Measurements from ENCODE around the gene CRTC1.

The CRTC1 gene

DNA sequence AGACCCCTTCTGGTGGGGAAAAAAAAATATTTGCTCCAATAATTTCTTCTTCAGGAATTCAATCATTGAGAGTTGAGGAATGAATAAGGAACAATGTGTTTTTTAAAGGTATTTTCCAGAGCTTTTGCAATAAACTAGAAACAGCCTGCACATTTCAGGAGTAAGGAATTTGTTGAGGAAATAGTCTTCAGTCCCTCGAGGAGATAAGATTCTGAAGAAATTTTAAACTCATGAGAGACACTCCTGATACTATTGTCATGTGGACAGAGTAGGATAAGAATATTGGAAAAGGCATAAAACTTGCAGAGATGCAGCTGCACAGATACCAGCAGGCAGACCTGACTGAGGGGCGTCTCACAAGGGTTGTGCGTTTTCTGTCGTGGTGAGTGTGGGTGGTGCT, 71.0 kb downstream of the CRTC1 start:
- no peak for DNase-seq (ENCODE audit: extremely low read depth, low read depth)
- H3K4me3 ChIP-seq (replicated peaks; ENCODE audit: low read depth, low read length), result no peak overlapping the region
- TF ChIP-seq, protein P1, sequence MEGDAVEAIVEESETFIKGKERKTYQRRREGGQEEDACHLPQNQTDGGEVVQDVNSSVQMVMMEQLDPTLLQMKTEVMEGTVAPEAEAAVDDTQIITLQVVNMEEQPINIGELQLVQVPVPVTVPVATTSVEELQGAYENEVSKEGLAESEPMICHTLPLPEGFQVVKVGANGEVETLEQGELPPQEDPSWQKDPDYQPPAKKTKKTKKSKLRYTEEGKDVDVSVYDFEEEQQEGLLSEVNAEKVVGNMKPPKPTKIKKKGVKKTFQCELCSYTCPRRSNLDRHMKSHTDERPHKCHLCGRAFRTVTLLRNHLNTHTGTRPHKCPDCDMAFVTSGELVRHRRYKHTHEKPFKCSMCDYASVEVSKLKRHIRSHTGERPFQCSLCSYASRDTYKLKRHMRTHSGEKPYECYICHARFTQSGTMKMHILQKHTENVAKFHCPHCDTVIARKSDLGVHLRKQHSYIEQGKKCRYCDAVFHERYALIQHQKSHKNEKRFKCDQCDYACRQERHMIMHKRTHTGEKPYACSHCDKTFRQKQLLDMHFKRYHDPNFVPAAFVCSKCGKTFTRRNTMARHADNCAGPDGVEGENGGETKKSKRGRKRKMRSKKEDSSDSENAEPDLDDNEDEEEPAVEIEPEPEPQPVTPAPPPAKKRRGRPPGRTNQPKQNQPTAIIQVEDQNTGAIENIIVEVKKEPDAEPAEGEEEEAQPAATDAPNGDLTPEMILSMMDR (IDR thresholded peaks at IDR 0.05; ENCODE audit: low read depth, low read length, missing control alignments), result no peak

DNA sequence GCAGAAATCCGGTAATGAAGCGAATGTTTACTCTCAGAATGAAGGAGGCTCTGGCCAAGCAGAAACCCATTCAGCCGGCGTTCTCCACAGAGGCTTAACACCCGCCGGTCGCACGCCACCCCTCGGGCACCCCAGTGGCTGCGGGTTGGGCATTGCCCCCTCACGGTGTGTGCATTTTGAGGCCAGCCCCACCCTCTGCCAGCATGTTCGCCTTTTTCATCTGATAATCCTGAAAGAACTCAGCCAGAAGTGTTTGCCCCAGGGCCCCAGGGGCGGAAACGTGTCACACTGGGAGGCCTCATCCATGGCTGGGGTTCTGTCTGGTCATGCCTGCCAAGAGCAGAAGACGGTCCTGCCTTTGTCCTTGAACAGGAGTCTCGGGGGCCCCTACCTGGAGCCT, 73.4 kb downstream of the CRTC1 start:
- TF ChIP-seq, protein P1 (IDR thresholded peaks at IDR 0.05; ENCODE audit: low read depth, low read length, missing control alignments), result no peak
- H3K4me3 ChIP-seq (replicated peaks; ENCODE audit: low read depth, low read length), result no peak overlapping the region

DNA sequence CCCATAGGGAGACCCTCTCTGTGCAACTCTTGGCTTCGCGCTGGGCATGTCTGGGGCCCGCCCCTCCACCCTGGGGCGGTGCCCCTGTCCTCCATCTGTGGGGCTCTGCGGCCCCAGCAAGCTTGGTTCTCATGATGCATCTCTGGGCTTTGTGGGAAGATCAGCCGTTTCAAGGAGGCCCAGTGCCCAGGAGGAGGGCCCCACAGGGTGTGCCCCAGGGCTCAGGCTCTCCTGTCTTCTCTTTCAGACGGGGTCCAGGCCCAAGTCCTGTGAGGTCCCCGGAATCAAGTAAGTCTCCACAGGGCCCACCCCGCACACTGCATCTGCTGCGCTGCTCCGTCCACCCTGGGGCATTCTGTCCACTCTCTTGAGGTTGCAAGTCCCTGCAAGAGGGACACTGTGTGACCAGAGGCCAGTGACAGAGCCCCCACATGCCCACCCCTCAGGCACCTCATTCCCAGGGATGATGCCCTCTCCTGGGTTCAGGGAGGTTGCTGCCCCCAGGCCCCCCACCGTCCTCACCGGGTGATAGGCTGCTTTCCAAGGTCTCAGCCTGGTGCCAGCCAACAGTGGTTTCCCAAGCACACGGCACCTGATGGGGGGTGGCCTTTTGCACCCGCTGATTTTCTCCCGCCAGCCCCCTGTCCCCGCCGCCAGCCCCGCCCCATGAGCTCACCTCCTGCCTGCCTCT, 76.0 kb downstream of the CRTC1 start:
- H3K4me3 ChIP-seq (replicated peaks; ENCODE audit: low read depth, low read length), result no peak overlapping the region
- DNase-seq (ENCODE audit: extremely low read depth, low read depth), result no peak
- TF ChIP-seq, protein P1 (IDR thresholded peaks at IDR 0.05; ENCODE audit: low read depth, low read length, missing control alignments), result no peak

More for the DNA sequence above, 73.4 kb downstream of the CRTC1 start:
- no peak for DNase-seq (ENCODE audit: extremely low read depth, low read depth)

DNA sequence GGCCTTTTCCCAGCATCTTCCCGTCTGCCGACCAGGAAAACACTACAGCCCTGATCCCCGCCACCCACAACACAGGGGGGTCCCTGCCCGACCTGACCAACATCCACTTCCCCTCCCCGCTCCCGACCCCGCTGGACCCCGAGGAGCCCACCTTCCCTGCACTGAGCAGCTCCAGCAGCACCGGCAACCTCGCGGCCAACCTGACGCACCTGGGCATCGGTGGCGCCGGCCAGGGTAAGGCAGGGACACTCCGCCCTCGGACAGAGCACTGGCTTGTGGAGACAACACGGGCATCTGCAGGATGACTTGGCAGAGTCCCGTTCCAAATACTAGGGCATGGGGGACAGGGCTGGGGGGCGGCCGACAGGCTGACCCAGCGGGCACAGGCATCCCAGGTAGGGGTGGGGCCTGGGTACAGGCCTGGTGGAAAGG, 76.5 kb downstream of the CRTC1 start:
- no peak overlapping the region for H3K4me3 ChIP-seq (replicated peaks; ENCODE audit: low read depth, low read length)
- no peak for DNase-seq (ENCODE audit: extremely low read depth, low read depth)
- TF ChIP-seq, protein P1 (IDR thresholded peaks at IDR 0.05; ENCODE audit: low read depth, low read length, missing control alignments), result no peak

DNA sequence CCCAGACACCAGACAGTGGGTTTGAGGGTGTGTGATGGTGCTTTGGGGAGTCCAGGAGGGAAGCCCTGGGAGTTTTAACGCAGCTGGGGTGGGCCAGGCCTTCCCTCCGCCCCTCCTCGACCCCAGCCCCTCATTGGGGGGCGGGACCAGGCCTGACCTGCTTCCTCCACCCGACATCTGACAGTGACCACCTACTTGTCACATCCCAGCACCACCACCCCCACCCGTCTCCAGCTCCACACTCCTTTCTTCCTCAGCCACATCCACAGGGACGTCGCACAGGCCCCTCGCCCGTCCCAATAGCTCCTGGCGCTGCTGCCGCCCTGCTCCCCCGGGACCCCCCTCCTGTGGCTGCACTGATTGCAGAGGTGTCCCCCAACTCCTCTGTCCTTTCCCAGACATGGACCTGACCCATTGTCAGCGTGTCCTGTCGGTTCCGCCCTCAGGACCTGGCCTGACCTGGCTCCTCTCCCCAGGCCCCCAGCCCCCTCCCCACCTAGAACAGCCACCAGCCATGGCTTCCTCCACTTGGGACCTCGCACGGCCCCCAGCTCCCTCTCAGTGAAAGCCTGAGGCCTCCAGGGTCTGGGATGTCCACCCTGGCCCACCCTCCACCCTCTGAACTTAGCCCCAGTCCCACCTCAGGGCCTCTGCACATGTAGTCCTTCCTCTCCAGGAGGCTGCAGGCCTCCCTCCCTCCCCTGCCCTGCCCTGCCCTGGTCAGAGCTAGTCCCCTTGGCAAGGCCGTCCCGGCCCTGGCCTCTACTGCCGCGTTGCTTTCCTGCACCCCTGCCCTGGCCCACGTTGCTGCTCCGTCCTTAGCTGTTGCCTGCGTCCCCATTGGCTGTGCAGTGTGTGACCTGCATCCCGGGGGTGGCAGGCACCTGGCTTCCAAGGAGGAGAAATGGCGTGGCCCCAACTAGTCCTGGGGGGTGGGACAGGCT, 77.2 kb downstream of the CRTC1 start:
- DNase-seq (ENCODE audit: extremely low read depth, low read depth), result no peak
- H3K4me3 ChIP-seq (replicated peaks; ENCODE audit: low read depth, low read length), result no peak overlapping the region
- TF ChIP-seq, protein P1 (IDR thresholded peaks at IDR 0.05; ENCODE audit: low read depth, low read length, missing control alignments), result no peak

DNA sequence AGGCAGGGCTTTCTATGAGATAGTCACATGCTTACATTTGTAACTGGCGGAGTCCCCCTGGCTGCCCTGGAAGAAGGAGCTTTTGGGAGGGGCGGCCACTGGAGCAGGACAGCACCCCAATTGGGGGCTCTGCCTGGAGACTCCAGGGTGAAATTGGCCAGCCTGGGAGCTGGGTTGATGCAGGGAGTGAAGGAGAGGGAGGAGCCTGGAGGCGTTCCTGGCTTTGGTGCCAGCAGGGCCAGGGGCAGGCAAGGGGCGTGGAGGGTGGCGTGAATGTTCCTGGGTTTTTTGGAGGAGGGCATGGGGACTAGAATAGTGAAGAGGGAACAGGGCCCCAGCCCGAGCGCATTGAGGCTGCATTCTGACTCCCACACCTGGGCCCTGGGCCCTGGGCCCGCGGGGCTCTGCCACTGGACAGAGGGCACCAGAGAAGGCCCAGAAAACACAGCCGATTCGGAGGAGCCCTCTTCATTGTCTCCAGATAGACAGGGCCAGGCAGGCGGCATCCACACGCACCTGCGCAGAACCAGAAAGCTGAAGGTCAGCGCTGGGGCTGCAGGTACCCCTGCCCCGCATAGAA, 78.1 kb downstream of the CRTC1 start:
- no peak overlapping the region for H3K4me3 ChIP-seq (replicated peaks; ENCODE audit: low read depth, low read length)
- TF ChIP-seq, protein P1 (IDR thresholded peaks at IDR 0.05; ENCODE audit: low read depth, low read length, missing control alignments), result no peak
- DNase-seq (ENCODE audit: extremely low read depth, low read depth), result no peak

All from HFF-Myc (cell line).